ENCODE data around the gene TOP3B.

TOP3B gene

GRCh38 chr22:21995660-21996059 lies 13.1 kb upstream of the TOP3B start:
- H3K79me2 ChIP-seq (ENCODE audit: insufficient read depth, low read length): no peaks in the 10 kb centered on the region
- no peaks in the 10 kb centered on the region for H3K27me3 ChIP-seq (ENCODE audit: low read length)
- H3K9me3 ChIP-seq (ENCODE audit: insufficient read depth, low read length): no peaks in the 10 kb centered on the region

GRCh38 chr22:21994881-21995444 lies 12.4 kb upstream of the TOP3B start:
- H3F3A ChIP-seq (ENCODE audit: insufficient read depth): no peaks in the 10 kb centered on the region
- H3K36me3 ChIP-seq (ENCODE audit: low read length): no peaks in the 10 kb centered on the region
- TF ChIP-seq CTCF (IDR thresholded peaks at IDR 0.05; ENCODE audit: insufficient read depth, low read length, poor library complexity, severe bottlenecking): no peak
- TF ChIP-seq EZH2phosphoT487 (conservative IDR thresholded peaks at IDR 0.05; ENCODE audit: low read length): no peak
- H3K9ac ChIP-seq (ENCODE audit: low read length): no peak overlapping the region
- H2AFZ ChIP-seq (ENCODE audit: low read depth, low read length, severe bottlenecking): no peak overlapping the region
- H3K4me3 ChIP-seq (ENCODE audit: insufficient read depth, low read length, poor library complexity, severe bottlenecking): no peak overlapping the region
- no peaks in the 10 kb centered on the region for H3K79me2 ChIP-seq (ENCODE audit: insufficient read depth, low read length)
- no peak overlapping the region for H3K27ac ChIP-seq (ENCODE audit: low read depth, low read length)
- H3K9me3 ChIP-seq (ENCODE audit: insufficient read depth, low read length): no peaks in the 10 kb centered on the region
- H3K9me2 ChIP-seq (replicated peaks; ENCODE audit: insufficient read depth, low read length): no peaks in the 10 kb centered on the region
- H3K27me3 ChIP-seq (ENCODE audit: low read length): no peaks in the 10 kb centered on the region
- H4K20me1 ChIP-seq (ENCODE audit: low read depth, low read length): no peaks in the 10 kb centered on the region
- no peak overlapping the region for H3K4me2 ChIP-seq (ENCODE audit: low read depth, low read length, poor library complexity, severe bottlenecking)

More at GRCh38 chr22:21995660-21996059, 13.1 kb upstream of the TOP3B start:
- Histone ChIP-seq H3K27ac (ENCODE audit: low read depth, low read length) (no peak overlapping the region), H3K9me2 (replicated peaks; ENCODE audit: insufficient read depth, low read length) (no peaks in the 10 kb centered on the region), H3K36me3 (ENCODE audit: low read length) (no peaks in the 10 kb centered on the region), H4K20me1 (ENCODE audit: low read depth, low read length) (no peaks in the 10 kb centered on the region), H3F3A (ENCODE audit: insufficient read depth) (no peaks in the 10 kb centered on the region), H3K4me2 (ENCODE audit: low read depth, low read length, poor library complexity, severe bottlenecking) (no peak overlapping the region), H2AFZ (ENCODE audit: low read depth, low read length, severe bottlenecking) (no peak overlapping the region), H3K9ac (ENCODE audit: low read length) (no peak overlapping the region), H3K4me3 (ENCODE audit: insufficient read depth, low read length, poor library complexity, severe bottlenecking) (no peak overlapping the region)
- TF ChIP-seq CTCF (IDR thresholded peaks at IDR 0.05; ENCODE audit: insufficient read depth, low read length, poor library complexity, severe bottlenecking) (no peak), EZH2phosphoT487 (conservative IDR thresholded peaks at IDR 0.05; ENCODE audit: low read length) (no peak)

- H3K9me3 ChIP-seq (ENCODE audit: insufficient read depth, low read length): no peaks in the 10 kb centered on the region
- no peaks in the 10 kb centered on the region for H3K27me3 ChIP-seq (ENCODE audit: low read length)
- H3K9ac ChIP-seq (ENCODE audit: low read length): no peak overlapping the region
- H4K20me1 ChIP-seq (ENCODE audit: low read depth, low read length): no peaks in the 10 kb centered on the region
- H3K4me2 ChIP-seq (ENCODE audit: low read depth, low read length, poor library complexity, severe bottlenecking): no peak overlapping the region
- H3K36me3 ChIP-seq (ENCODE audit: low read length): no peaks in the 10 kb centered on the region
- no peaks in the 10 kb centered on the region for H3F3A ChIP-seq (ENCODE audit: insufficient read depth)
- H2AFZ ChIP-seq (ENCODE audit: low read depth, low read length, severe bottlenecking): no peak overlapping the region
- TF ChIP-seq EZH2phosphoT487 (conservative IDR thresholded peaks at IDR 0.05; ENCODE audit: low read length): no peak
- no peak for TF ChIP-seq CTCF (IDR thresholded peaks at IDR 0.05; ENCODE audit: insufficient read depth, low read length, poor library complexity, severe bottlenecking)
- H3K79me2 ChIP-seq (ENCODE audit: insufficient read depth, low read length): no peaks in the 10 kb centered on the region
- no peaks in the 10 kb centered on the region for H3K9me2 ChIP-seq (replicated peaks; ENCODE audit: insufficient read depth, low read length)
- H3K4me3 ChIP-seq (ENCODE audit: insufficient read depth, low read length, poor library complexity, severe bottlenecking): no peak overlapping the region
- H3K27ac ChIP-seq (ENCODE audit: low read depth, low read length): no peak overlapping the region
Observed at GRCh38 chr22:21992593-21993237, 10.1 kb upstream of the TOP3B start.

All from SU-DHL-6 (cell line).